Transverse colon (tissue), 4 donors: ENCODE data around the gene ANKRD65. TPM values are rescaled to one million over a fixed set of nuclear protein-coding genes. Genes with fewer than 3 reads are reported as not detected.

Experiments
- DNase-seq: peaks from one replicate; pipeline ENCODE4 v3.0.0-alpha.2; 2019
- H3K27ac ChIP-seq, 4 donors: fragments of 200-600 bp; sonication (generic); 2 replicates each; pipeline ENCODE4 v1.5.1; 2016 to 2018; ENCODE audit warnings: inconsistent platforms in 4 of 4
- H3K27me3 ChIP-seq: fragments of 200-600 bp; sonication (generic); 2 replicates; pipeline ENCODE4 v1.5.1; 2017; ENCODE audit warnings: inconsistent platforms
- H3K36me3 ChIP-seq, 4 donors: fragments of 200-600 bp; sonication (generic); 2 replicates each; pipeline ENCODE4 v1.5.1; 2017 to 2019; ENCODE audit warnings: inconsistent platforms in 4 of 4
- H3K4me1 ChIP-seq, 4 donors: fragments of 200-600 bp; sonication (generic); 2 replicates each; pipeline ENCODE4 v1.5.1; 2017 to 2020; ENCODE audit warnings: inconsistent platforms in 4 of 4
- H3K4me3 ChIP-seq, 4 donors: fragments of 200-600 bp; sonication (generic); 1 replicate in 1 of 4; 2 replicates in 3 of 4; pipeline versions ENCODE4 v1.5.1 to v1.6.1; 2017 to 2019; ENCODE audit warnings: inconsistent platforms in 4 of 4
- H3K9me3 ChIP-seq, 2 donors: fragments of 200-600 bp; sonication (generic); 2 replicates each; pipeline ENCODE4 v1.5.1; 2017 to 2019; ENCODE audit warnings: inconsistent platforms in 2 of 2
- CTCF ChIP-seq, 5 experiments: fragments of 200-600 bp in 3 of 5; fragments of 450-650 bp in 2 of 5; sonication (generic) in 3 of 5; IDR thresholded peaks; 1 replicate in 2 of 5; 2 replicates in 3 of 5; pipeline ENCODE4 v1.5.1; 2016 to 2017; ENCODE audit warnings: antibody characterized with exemption in 5 of 5, inconsistent platforms in 3 of 5, mild to moderate bottlenecking in 2 of 5, moderate library complexity in 1 of 5
- EP300 ChIP-seq: sonication (generic); formaldehyde crosslinking; IDR thresholded peaks from one replicate; pipeline ENCODE4 v1.6.1; 2017; ENCODE audit warnings: antibody characterized with exemption, low read depth
- POLR2A ChIP-seq: fragments of 450-650 bp; IDR thresholded peaks from one replicate; pipeline ENCODE4 v1.6.1; 2016; ENCODE audit warnings: antibody characterized with exemption, mild to moderate bottlenecking, moderate library complexity
- POLR2AphosphoS5 ChIP-seq, 3 donors: sonication (generic); formaldehyde crosslinking; IDR thresholded peaks; one replicate each; pipeline ENCODE4 v1.6.1; 2016; ENCODE audit warnings: antibody characterized with exemption in 3 of 3
- WGBS, 2 donors: methylation state at CpG; one replicate each; pipeline ENCODE4 v1.1.5; 2018; ENCODE audit warnings: low coverage in 1 of 2; 5-methylcytosine and 5-hydroxymethylcytosine counted together
- in situ Hi-C, 4 donors: fragments of 200-750 bp; cut with MboI; loops; one replicate each; pipeline versions ENCODE4 v1.15.0 to v1.15.1; 2017; ENCODE audit warnings: low sequenced_read_pairs in 3 of 4, low pct_ligation_motif_present in 1 of 4, low pct_unique_long_range_greater_than_20kb in 1 of 4
- intact Hi-C: fragments of 100-400 bp; cut with DNase I; formaldehyde crosslinking; loops from one replicate; pipeline ENCODE4 v1.15.1; 2023; ENCODE audit warnings: low total_unique reads
- total RNA-seq, 4 donors: library from RNA; depleted of rRNA; stranded (reverse); fragments of >200 nt; gene quantifications; one replicate each; pipeline ENCODE4 v1.1.0, GENCODE V29; 2016

ANKRD65 gene
- total RNA-seq, 4 donors from 2014 or later: 0.80 to 4.5 (median 1.9) TPM

DNA sequence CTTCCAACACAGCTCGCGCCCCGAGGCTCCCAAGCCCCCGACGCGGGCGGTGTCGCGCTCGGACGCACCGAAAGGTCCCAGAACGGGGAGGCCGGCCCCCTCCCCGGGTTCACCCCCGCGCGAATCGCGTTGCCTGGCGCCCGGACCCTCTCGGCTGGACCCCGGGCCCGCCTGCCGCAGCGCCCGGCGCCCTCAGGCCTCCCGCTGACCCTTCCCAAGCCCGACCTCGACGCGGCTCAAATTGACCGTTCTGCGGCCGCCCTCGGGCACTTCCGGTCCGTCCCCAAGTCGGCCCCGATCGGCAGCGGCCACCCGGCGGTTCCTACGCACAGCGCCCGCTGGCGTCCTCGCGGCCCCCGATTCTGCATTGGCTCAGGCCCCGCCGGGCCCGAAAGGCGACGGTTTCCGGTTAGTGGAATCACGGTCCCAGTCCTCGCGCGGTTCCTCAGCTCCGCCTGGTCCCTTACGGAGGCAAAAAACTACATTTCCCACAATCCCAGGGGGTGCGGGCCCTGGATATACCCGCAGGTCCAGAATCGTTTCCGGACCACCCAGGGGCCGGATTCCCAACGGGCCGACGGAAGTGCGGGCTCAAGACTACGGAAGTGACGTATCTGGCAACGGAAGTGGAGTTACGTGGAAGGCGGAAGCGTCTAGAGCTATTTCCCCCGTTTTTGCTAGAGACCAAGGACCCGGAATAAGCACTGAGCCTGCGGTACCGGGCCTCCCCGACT lies 46.0 kb downstream of the ANKRD65 start, which contains the start of gene AURKAIP1:
Gene AURKAIP1 (minus strand): TSS at position 279 of the 734 bp plus-strand sequence. CDS start 451 bp downstream, outside the sequence.
- intact Hi-C loops: loop anchor here (2.0 to 10.0 kb wide), 2 partner anchors 18 to 360 kb away; partner anchors contain the start of gene ISG15
- no peaks in the 10 kb centered on the region for H3K27me3 ChIP-seq
- H3K4me3 ChIP-seq: peak within 1 kb of the TSS; percentile 90 to 99 (median 95)
- H3K36me3 ChIP-seq: no peaks in the 10 kb centered on the region
- peak within 1 kb of the TSS; percentile 92 to 99 (median 96) for H3K27ac ChIP-seq
- H3K9me3 ChIP-seq: no peaks in the 10 kb centered on the region
- peak in 4 of 5 experiments; percentile 12 to 53 (median 32) for TF ChIP-seq CTCF (IDR thresholded peaks at IDR 0.05)
- peak; percentile 72 to 85 (median 77) for TF ChIP-seq POLR2AphosphoS5 (IDR thresholded peaks at IDR 0.05)
- no peak for TF ChIP-seq EP300
- TF ChIP-seq POLR2A: peak; percentile 62
- in situ Hi-C loops: no loop called here
- 0% methylated on average over 15 of the region's 85 CpGs; no CpG with 5 or more reads in 1 of the 2 donors for WGBS, 2 donors
- peaks cover 26 to 34% (median 30%) of the 10 kb centered on the region in 4 donors for H3K4me1 ChIP-seq
- peak; percentile 98 for DNase-seq

DNA sequence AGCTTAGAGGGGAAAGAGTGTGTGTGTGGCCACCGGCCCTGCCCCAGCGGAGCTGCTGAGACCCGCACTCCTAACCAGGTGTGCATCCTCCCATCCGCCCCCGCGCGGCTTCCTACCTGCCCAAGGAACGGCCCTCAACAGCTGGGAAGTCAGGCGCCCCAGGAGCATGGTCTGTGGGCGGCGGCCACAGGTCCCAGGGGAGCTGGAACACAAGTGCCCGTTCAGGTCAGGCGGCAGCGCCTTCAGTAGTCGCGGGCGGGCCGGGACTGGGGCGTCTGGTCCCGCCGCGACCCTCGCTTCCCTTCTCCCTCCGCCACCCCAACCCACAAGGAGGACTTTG lies 46.5 kb downstream of the ANKRD65 start:
- no peak for TF ChIP-seq CTCF (IDR thresholded peaks at IDR 0.05)
- no peak for TF ChIP-seq POLR2AphosphoS5 (IDR thresholded peaks at IDR 0.05)
- no peak for TF ChIP-seq POLR2A
- TF ChIP-seq EP300: no peak
- peak overlapping the region; percentile 92 to 99 (median 96) for H3K27ac ChIP-seq
- H3K4me1 ChIP-seq: peaks cover 26 to 34% (median 30%) of the 10 kb centered on the region in 4 donors
- H3K4me3 ChIP-seq: peak overlapping the region; percentile 90 to 99 (median 95)
- H3K36me3 ChIP-seq: no peaks in the 10 kb centered on the region
- no peaks in the 10 kb centered on the region for H3K9me3 ChIP-seq
- in situ Hi-C loops (no loop called here), intact Hi-C loops (loop anchor here (2.0 to 10.0 kb wide), 2 partner anchors 18 to 360 kb away; partner anchors contain the start of gene ISG15)
- peak; percentile 27 for DNase-seq
- WGBS, 2 donors: 1% methylated on average over 10 of the region's 24 CpGs; no CpG with 5 or more reads in 1 of the 2 donors
- H3K27me3 ChIP-seq: no peaks in the 10 kb centered on the region

DNA sequence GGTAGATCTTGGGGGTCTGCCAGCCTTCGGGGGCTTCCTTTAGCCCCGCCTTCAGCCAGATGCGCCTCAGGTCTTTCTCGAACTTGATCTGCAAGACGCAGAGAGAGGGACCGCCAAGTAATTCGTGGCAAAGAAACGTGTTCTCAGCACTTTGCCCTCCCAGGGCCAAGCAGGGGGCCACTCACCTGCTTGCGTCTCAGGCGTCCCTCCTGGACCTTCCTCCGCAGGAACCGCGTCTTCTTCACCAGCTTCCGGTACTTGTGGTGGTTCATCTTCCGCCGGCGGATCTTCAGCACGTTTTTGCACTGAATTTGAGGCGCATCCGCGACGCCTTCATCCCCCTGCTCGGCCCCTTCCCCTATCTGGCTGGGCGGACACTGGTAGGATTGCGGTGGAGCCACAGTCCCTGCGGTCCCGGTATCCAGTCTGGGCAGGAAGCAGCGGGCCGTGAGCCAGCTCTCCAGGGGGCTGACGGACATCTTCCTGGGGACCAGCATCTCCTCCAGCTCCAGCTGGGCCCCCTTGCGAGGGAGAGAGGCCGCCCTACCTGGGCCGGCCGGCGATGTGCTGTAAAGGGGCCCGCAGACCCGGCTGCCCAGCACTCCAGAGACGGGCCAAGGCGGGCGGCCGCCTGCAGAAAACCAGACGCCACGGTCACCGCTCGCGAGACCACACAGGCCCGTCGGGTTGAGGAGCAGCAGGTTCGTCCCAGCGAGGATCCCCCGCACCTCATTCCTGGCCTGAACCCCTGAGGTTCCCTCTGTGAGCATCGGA lies 47.1 kb downstream of the ANKRD65 start:
- DNase-seq: peak; percentile 14
- no peaks in the 10 kb centered on the region for H3K36me3 ChIP-seq
- intact Hi-C loops: loop anchor here (2.0 to 10.0 kb wide), 2 partner anchors 17 to 359 kb away; partner anchors contain the start of gene ISG15
- 53% methylated on average over 43 of the region's 52 CpGs; no CpG with 5 or more reads in 1 of the 2 donors for WGBS, 2 donors
- in situ Hi-C loops: no loop called here
- TF ChIP-seq POLR2A (no peak), EP300 (no peak), POLR2AphosphoS5 (IDR thresholded peaks at IDR 0.05) (no peak), CTCF (IDR thresholded peaks at IDR 0.05) (no peak)
- peaks cover 26 to 34% (median 30%) of the 10 kb centered on the region in 4 donors for H3K4me1 ChIP-seq
- peak overlapping the region; percentile 90 to 99 (median 95) for H3K4me3 ChIP-seq
- no peaks in the 10 kb centered on the region for H3K9me3 ChIP-seq
- peak overlapping the region; percentile 92 to 99 (median 96) for H3K27ac ChIP-seq
- H3K27me3 ChIP-seq: no peaks in the 10 kb centered on the region
